ENCODE data around the gene OTUD7B. TPM values are rescaled to one million over a fixed set of nuclear protein-coding genes. Genes with fewer than 3 reads are reported as not detected.

OTUD7B gene
- total RNA-seq, 1 experiment from 2014 or later: 19.0 TPM

DNA sequence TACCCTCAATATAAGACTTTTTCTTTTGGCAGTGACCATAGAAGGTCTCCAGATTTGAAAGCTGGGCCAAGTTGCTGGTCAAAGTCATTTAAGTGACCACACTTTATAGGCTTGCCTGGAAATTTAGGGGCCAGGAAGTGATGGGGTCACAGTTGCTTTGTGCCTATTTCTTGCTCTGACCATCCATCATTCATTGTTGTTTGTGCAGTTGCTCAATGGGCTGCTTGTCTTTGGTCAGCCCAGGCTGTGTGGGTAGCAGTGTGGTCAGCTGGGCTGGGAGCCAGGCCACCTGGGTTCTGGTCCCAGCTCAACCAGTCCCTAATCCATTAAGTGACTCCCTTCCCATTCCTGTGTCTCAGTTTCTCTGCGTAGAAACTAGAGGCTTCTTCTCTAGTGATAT, 2.1 kb upstream of the OTUD7B start:
- Histone ChIP-seq H3K27me3 (replicated peaks; ENCODE audit: insufficient read depth, low read depth, low read length, poor library complexity) (no peaks in the 10 kb centered on the region), H3K36me3 (ENCODE audit: insufficient read depth, low read length, poor library complexity, severe bottlenecking) (no peaks in the 10 kb centered on the region), H3K4me3 (ENCODE audit: low read depth, low read length, poor library complexity, severe bottlenecking) (no peak overlapping the region), H3K27ac (ENCODE audit: low read depth, low read length, poor library complexity, severe bottlenecking) (no peak overlapping the region), H3K4me1 (ENCODE audit: insufficient read depth, low read length, poor library complexity, severe bottlenecking) (peaks cover 16% of the 10 kb centered on the region), H3K9me3 (ENCODE audit: low read depth, low read length, poor library complexity, severe bottlenecking) (no peaks in the 10 kb centered on the region)
- intact Hi-C loops (cut with micrococcal nuclease; ENCODE audit: unreplicated experiment): no loop called here
- DNase-seq (ENCODE audit: low spot score): no peak
- no TSS peak for BruUV-seq (replicated peaks)
- CTCF ChIA-PET: no interaction called here
- POLR2A ChIA-PET (ENCODE audit: low non-redundant PET): no interaction called here
- no peak for TF ChIP-seq CTCF (conservative IDR thresholded peaks at IDR 0.05; ENCODE audit: low read depth, low read length)
- no peak for TF ChIP-seq EZH2 (IDR thresholded peaks at IDR 0.05; ENCODE audit: borderline replicate concordance, low read depth, low read length, poor library complexity, severe bottlenecking)

DNA sequence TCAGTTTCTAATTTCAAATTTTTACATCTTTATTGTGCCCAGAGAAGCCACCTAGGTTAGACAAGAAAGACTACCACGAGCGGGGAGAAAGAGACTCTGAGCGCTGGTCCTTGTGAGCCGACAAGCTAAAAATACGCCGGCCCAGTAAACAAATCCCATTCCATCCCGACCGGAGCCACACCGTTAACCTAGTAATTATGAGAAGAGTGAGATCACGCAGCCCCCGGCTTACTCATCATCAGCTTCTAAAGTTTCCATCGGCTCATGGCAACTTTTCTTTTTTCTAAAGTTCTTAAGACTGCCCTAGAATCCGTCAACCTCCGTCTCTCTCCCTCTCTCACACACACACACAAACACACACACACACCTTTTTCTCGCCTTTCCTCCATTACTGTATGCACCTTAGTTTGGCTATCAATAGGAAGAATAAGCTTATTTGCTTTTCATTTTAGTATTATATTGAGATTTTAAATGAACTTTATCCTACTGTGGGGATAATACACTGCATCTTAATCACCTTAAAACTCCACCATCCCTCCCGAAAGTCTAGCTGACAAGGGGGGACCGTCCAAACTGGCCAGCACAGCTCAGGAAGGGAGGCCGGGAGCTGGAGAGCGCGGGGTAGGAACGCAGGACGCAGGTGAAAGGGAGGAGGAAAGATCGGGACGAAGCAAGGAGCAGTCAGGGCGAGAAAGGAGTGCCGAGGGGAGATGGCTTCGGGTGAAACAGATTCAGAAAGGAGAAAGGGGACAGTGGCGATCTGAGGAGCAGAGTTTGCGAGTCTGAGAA, 728 bp downstream of the OTUD7B start:
- Histone ChIP-seq H3K27me3 (replicated peaks; ENCODE audit: insufficient read depth, low read depth, low read length, poor library complexity) (no peaks in the 10 kb centered on the region), H3K9me3 (ENCODE audit: low read depth, low read length, poor library complexity, severe bottlenecking) (no peaks in the 10 kb centered on the region), H3K4me1 (ENCODE audit: insufficient read depth, low read length, poor library complexity, severe bottlenecking) (peaks cover 16% of the 10 kb centered on the region), H3K4me3 (ENCODE audit: low read depth, low read length, poor library complexity, severe bottlenecking) (peak overlapping the region; percentile 85), H3K36me3 (ENCODE audit: insufficient read depth, low read length, poor library complexity, severe bottlenecking) (no peaks in the 10 kb centered on the region), H3K27ac (ENCODE audit: low read depth, low read length, poor library complexity, severe bottlenecking) (peak overlapping the region; percentile 84)
- intact Hi-C loops (cut with micrococcal nuclease; ENCODE audit: unreplicated experiment): no loop called here
- no peak for TF ChIP-seq CTCF (conservative IDR thresholded peaks at IDR 0.05; ENCODE audit: low read depth, low read length)
- ChIA-PET POLR2A (ENCODE audit: low non-redundant PET) (interaction anchor here (0.6 to 0.7 kb wide), 2 partner anchors 106 to 122 kb away, joined by 3 to 5 read pairs; a partner anchor contains a TSS), CTCF (no interaction called here)
- TSS peak; percentile 59 for BruUV-seq (replicated peaks)
- peak; percentile 42 for DNase-seq (ENCODE audit: low spot score)

DNA sequence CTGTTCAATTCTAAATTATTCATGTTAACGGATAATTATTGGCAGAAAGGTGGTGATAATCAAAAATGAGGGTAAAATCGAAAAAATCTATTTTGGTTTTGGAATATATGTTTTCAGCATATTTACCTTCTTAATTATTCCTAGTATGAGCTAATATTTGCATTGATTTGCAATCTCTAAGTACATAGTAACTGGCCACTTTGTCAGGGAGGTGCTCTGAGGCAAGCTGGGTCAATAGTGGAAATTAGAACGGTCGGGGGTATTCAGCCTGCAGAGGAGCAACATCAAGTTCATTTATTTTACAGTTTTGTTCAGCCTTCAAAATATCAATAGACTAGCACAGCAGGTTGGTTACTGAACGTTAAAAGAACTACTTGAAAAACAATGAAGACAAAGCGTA, 1.8 kb downstream of the OTUD7B start:
- H3K4me3 ChIP-seq (ENCODE audit: low read depth, low read length, poor library complexity, severe bottlenecking): peak overlapping the region; percentile 85
- no peaks in the 10 kb centered on the region for H3K36me3 ChIP-seq (ENCODE audit: insufficient read depth, low read length, poor library complexity, severe bottlenecking)
- peaks cover 16% of the 10 kb centered on the region for H3K4me1 ChIP-seq (ENCODE audit: insufficient read depth, low read length, poor library complexity, severe bottlenecking)
- POLR2A ChIA-PET (ENCODE audit: low non-redundant PET): no interaction called here
- no peak for TF ChIP-seq EZH2 (IDR thresholded peaks at IDR 0.05; ENCODE audit: borderline replicate concordance, low read depth, low read length, poor library complexity, severe bottlenecking)
- no peak for TF ChIP-seq CTCF (conservative IDR thresholded peaks at IDR 0.05; ENCODE audit: low read depth, low read length)
- no peaks in the 10 kb centered on the region for H3K27me3 ChIP-seq (replicated peaks; ENCODE audit: insufficient read depth, low read depth, low read length, poor library complexity)
- no peak for DNase-seq (ENCODE audit: low spot score)
- no TSS peak for BruUV-seq (replicated peaks)
- H3K27ac ChIP-seq (ENCODE audit: low read depth, low read length, poor library complexity, severe bottlenecking): no peak overlapping the region
- CTCF ChIA-PET: no interaction called here
- intact Hi-C loops (cut with micrococcal nuclease; ENCODE audit: unreplicated experiment): no loop called here
- H3K9me3 ChIP-seq (ENCODE audit: low read depth, low read length, poor library complexity, severe bottlenecking): no peaks in the 10 kb centered on the region
